ENCODE measurements around the gene RDM1. TPM values are rescaled to one million over a fixed set of nuclear protein-coding genes. Genes with fewer than 3 reads are reported as not detected.
"Not testable (repeated sequence)": the region's sequence is repeated elsewhere in the genome, so short reads cannot be mapped to it uniquely, and the experiment has no call there.

RDM1 gene
- total RNA-seq, 3 donors from 2014 or later = not detected

DNA sequence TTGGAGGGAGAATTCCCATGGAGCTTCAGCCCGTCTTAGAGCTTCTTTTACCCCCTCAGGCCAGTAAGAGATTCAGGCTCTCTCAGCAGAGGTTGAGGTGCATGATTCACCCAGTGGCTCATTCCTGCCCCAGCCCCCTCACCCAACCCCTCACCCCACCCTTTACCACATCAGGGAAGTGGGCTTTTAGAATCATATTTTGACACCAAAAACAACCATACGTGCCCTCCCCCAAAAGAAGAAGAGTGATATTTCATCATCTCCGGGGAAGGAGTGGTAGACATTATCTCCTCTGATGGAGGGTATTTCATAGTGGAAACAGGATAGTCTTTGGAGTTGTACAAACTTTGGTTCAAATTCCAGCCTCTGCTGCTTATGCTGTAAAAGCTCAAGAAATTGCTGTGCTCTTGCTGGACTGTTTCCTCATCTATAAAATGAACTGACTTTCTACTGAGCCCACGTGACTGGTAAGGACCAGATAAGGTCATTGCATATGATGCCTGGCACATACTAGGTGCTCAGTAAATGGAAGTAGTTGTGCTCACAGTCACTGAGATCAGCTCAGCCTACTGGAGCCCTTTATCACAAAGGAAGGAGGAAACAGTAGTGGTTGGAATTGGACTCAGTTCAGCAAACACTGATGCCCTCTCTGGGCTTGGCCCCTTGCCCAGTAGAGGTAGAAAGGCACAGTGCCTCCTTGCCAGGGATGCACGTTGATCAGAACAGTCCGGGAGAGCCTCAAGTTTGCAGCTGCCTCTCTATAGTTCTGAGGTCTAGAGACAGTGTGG, 32.1 kb downstream of the RDM1 start:
- H3K27ac ChIP-seq = no peak overlapping the region
- no peaks in the 10 kb centered on the region for H3K4me1 ChIP-seq
- no peaks in the 10 kb centered on the region for H3K27me3 ChIP-seq
- H3K4me3 ChIP-seq = no peak overlapping the region
- intact Hi-C loops (cut with DNase I; ENCODE audit: low total_unique reads) = no loop called here
- H3K9me3 ChIP-seq = no peaks in the 10 kb centered on the region
- DNase-seq (ENCODE audit: low spot score in 2 of 2) = no peak
- H3K36me3 ChIP-seq = no peaks in the 10 kb centered on the region
- TF ChIP-seq, protein P1, sequence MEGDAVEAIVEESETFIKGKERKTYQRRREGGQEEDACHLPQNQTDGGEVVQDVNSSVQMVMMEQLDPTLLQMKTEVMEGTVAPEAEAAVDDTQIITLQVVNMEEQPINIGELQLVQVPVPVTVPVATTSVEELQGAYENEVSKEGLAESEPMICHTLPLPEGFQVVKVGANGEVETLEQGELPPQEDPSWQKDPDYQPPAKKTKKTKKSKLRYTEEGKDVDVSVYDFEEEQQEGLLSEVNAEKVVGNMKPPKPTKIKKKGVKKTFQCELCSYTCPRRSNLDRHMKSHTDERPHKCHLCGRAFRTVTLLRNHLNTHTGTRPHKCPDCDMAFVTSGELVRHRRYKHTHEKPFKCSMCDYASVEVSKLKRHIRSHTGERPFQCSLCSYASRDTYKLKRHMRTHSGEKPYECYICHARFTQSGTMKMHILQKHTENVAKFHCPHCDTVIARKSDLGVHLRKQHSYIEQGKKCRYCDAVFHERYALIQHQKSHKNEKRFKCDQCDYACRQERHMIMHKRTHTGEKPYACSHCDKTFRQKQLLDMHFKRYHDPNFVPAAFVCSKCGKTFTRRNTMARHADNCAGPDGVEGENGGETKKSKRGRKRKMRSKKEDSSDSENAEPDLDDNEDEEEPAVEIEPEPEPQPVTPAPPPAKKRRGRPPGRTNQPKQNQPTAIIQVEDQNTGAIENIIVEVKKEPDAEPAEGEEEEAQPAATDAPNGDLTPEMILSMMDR (IDR thresholded peaks at IDR 0.05) = no peak

DNA sequence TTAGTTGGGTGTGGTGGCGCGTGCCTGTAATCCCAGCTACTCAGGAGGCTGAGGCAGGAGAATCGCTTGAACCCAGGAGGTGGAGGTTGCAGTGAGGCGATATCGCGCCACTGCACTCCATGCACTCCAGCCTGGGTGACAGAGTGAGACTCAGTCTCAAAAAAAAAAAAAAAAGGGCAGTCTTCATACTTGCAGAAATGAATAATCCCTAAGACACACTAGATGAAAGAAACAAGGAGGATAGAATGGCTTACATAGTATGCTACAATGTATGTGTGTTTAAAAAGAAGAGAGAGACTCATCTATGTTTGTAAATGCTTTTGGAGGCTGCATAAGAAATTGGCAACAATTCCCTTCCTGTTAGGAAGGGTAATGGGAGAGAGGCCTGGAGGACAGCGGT, 32.8 kb downstream of the RDM1 start:
- DNase-seq (ENCODE audit: low spot score in 2 of 2); H3K4me3 ChIP-seq; H3K4me1 ChIP-seq; H3K27ac ChIP-seq; H3K36me3 ChIP-seq; intact Hi-C loops (cut with DNase I; ENCODE audit: low total_unique reads); H3K9me3 ChIP-seq; H3K27me3 ChIP-seq: not testable (repeated sequence)

DNA sequence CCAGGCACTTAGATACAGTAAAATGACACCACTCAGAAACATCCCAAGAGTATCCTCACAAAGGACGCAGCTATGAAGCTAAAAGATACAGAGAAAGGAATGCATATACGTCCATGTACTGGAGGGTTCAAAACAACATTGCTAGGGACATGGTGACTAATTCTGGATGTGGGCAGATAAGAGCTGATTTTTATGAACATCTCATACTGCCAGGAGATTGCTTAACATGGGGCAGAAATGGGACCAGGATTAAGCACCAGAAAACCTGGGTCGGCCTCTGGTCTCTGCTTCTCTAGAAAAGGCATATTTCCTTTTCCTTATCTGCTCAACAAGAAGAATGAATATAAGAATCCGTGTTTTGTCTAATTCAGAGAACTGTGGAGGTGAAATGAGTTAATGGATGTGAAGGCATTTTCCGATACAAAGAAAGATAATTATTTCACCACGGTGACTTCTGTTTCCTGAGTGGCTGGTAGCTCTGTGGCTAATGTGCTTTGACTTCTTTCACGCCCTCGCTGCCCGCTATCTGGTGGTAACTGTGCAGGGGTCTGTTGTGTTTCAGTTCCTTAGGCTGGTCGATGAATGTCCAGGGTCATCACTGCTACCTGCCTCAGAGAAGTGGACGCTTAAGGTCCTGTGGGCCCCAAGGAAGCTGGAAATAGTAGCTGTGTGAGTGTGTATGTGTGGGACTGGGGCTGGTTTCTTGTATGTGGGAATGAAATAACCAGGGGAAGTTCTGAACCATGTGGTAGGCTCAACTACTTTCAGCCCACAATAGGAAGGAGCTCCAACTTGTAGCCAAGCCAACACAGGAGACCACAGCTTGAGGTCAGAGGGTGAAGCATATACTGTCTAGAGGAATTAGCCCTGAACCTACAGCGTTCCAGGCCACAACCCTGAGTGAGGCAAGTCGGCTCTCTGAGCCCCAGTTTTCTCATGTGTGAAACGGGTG, 34.7 kb downstream of the RDM1 start:
- DNase-seq (ENCODE audit: low spot score in 2 of 2) = no peak
- H3K27me3 ChIP-seq = no peaks in the 10 kb centered on the region
- H3K27ac ChIP-seq = no peak overlapping the region
- no peak overlapping the region for H3K4me3 ChIP-seq
- H3K36me3 ChIP-seq = no peaks in the 10 kb centered on the region
- TF ChIP-seq POLR2A (IDR thresholded peaks at IDR 0.05) (no peak), POLR2AphosphoS5 (IDR thresholded peaks at IDR 0.05) (no peak)
- TF ChIP-seq, protein P1 (IDR thresholded peaks at IDR 0.05) = no peak
- H3K4me1 ChIP-seq = no peaks in the 10 kb centered on the region
- H3K9me3 ChIP-seq = peaks cover 0 to 4% of the 10 kb centered on the region in 2 donors
- intact Hi-C loops (cut with DNase I; ENCODE audit: low total_unique reads) = no loop called here

DNA sequence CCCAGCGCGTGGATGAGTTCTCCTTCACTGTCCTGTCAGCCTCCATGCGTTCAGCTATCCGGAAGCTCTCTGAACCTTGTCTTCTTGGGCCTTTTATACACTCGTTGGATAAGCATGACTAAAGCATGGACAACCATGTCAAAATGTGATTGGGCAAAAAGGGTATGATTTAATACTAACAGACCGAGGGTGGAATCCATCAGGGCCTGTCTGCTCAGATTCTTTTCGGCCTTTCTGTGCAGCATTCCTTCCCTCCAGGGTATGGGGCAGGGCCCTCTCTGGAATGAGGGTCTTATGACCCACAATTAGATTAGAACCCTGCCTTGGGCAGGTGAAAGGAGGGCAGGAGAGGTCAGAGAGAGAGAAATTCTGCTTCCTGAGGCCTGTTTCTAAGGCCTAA, 36.4 kb downstream of the RDM1 start:
- Histone ChIP-seq H3K27me3 (no peaks in the 10 kb centered on the region), H3K27ac (no peak overlapping the region), H3K9me3 (peaks cover 0 to 4% of the 10 kb centered on the region in 2 donors), H3K4me3 (no peak overlapping the region), H3K36me3 (no peaks in the 10 kb centered on the region), H3K4me1 (no peaks in the 10 kb centered on the region)
- intact Hi-C loops (cut with DNase I; ENCODE audit: low total_unique reads) = no loop called here
- DNase-seq (ENCODE audit: low spot score in 2 of 2) = no peak
- TF ChIP-seq POLR2A (IDR thresholded peaks at IDR 0.05) = no peak
- TF ChIP-seq, protein P1 (IDR thresholded peaks at IDR 0.05) = no peak
- no peak for TF ChIP-seq POLR2AphosphoS5 (IDR thresholded peaks at IDR 0.05)

DNA sequence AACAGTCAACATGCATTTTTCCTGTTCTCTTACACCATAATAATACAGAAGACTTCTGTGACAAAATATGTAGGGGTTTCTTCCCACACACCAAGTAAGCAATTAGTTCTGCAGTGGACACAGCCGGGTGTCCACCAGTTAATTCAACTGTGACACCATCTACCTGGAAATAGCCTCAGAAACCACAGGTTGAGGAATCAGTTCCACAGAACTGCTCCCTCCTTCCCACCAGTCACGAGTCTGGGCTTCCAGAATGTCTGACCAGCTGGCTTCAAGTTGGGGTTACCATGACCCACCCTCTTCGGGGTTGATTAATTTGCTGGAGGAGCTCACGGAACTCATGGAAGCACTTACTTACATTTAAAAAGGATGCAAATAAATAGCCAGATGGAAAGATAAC, 36.8 kb downstream of the RDM1 start:
- no peak overlapping the region for H3K27ac ChIP-seq
- H3K4me3 ChIP-seq = no peak overlapping the region
- no peak for DNase-seq (ENCODE audit: low spot score in 2 of 2)
- no peaks in the 10 kb centered on the region for H3K36me3 ChIP-seq
- H3K4me1 ChIP-seq = no peaks in the 10 kb centered on the region
- H3K27me3 ChIP-seq = no peaks in the 10 kb centered on the region
- peaks cover 0 to 4% of the 10 kb centered on the region in 2 donors for H3K9me3 ChIP-seq
- intact Hi-C loops (cut with DNase I; ENCODE audit: low total_unique reads) = loop anchor here (2.0 kb wide), 1 partner anchor 61 kb away; no protein-coding TSS in a partner anchor
- no peak for TF ChIP-seq POLR2AphosphoS5 (IDR thresholded peaks at IDR 0.05)
- no peak for TF ChIP-seq POLR2A (IDR thresholded peaks at IDR 0.05)
- TF ChIP-seq, protein P1 (IDR thresholded peaks at IDR 0.05) = no peak

Measured in breast epithelium (tissue), 4 donors.